Stomach (tissue), 9 donors: ENCODE results near the gene ATP11A. TPM values are rescaled to one million over a fixed set of nuclear protein-coding genes. Genes with fewer than 3 reads are reported as not detected.

Experiments used
- DNase-seq, 2 donors: peaks; one replicate each; pipeline versions ENCODE4 v3.0.0 to v3.0.0-alpha.2; 2013 to 2019
- H3K27ac ChIP-seq, 5 donors: fragments of 200-600 bp in 4 of 5; sonication (generic) in 4 of 5; one replicate each; pipeline ENCODE4 v1.5.1; 2013 to 2019; ENCODE audit warnings: mild to moderate bottlenecking in 1 of 5, moderate library complexity in 1 of 5
- H3K27me3 ChIP-seq, 3 donors: fragments of 200-600 bp; sonication (generic); one replicate each; pipeline ENCODE4 v1.5.1; 2017 to 2019; ENCODE audit warnings: mixed run types in 1 of 3
- H3K36me3 ChIP-seq, 4 donors: fragments of 200-600 bp; sonication (generic); 1 replicate in 3 of 4; 2 replicates in 1 of 4; pipeline ENCODE4 v1.5.1; 2016 to 2019
- H3K4me1 ChIP-seq, 4 donors: fragments of 200-600 bp; sonication (generic); one replicate each; pipeline ENCODE4 v1.5.1; 2016 to 2019
- H3K4me3 ChIP-seq, 4 donors: fragments of 200-600 bp; sonication (generic) in 3 of 4; one replicate each; pipeline ENCODE4 v1.5.1; 2016 to 2019; ENCODE audit warnings: mild to moderate bottlenecking in 1 of 4
- H3K9me3 ChIP-seq, 4 donors: fragments of 200-600 bp; sonication (generic); one replicate each; pipeline ENCODE4 v1.5.1; 2016 to 2019
- CTCF ChIP-seq, 7 experiments: fragments of 450-650 bp in 4 of 7; fragments of 200-600 bp in 3 of 7; sonication (generic) in 3 of 7; IDR thresholded peaks; one replicate each; pipeline ENCODE4 v1.5.1; 2016 to 2019; ENCODE audit warnings: antibody characterized with exemption in 7 of 7, control low read depth in 2 of 7, mild to moderate bottlenecking in 1 of 7
- EP300 ChIP-seq: sonication (generic); formaldehyde crosslinking; IDR thresholded peaks from one replicate; pipeline ENCODE4 v1.6.1; 2017; ENCODE audit warnings: antibody characterized with exemption
- POLR2A ChIP-seq, 4 donors: fragments of 450-650 bp; IDR thresholded peaks; one replicate each; pipeline ENCODE4 v1.6.1; 2016; ENCODE audit warnings: antibody characterized with exemption in 4 of 4, control low read depth in 2 of 4, mild to moderate bottlenecking in 1 of 4, moderate library complexity in 1 of 4
- POLR2AphosphoS5 ChIP-seq, 3 donors: sonication (generic); formaldehyde crosslinking; IDR thresholded peaks; one replicate each; pipeline ENCODE4 v1.6.1; 2016; ENCODE audit warnings: antibody characterized with exemption in 3 of 3
- WGBS, 5 donors: extraction: QIAGEN DNeasy Blood & Tissue Kit in 3 of 5; methylation state at CpG; one replicate each; pipeline versions ENCODE4 v1.1.5 to v1.1.7; 2013 to 2018; 5-methylcytosine and 5-hydroxymethylcytosine counted together
- intact Hi-C: fragments of 100-400 bp; cut with DNase I; formaldehyde crosslinking; loops from one replicate; pipeline ENCODE4 v1.15.1; 2023; ENCODE audit warnings: low total_unique reads
- polyA plus RNA-seq, 3 donors: library from polyadenylated mRNA; stranded (reverse); fragments of 200-250 nt; gene quantifications; one replicate each; pipeline ENCODE4 v1.2.3, GENCODE V29; 2013
- total RNA-seq, 5 donors: library from RNA; depleted of rRNA; stranded (reverse); fragments of >200 nt; gene quantifications; one replicate each; pipeline versions ENCODE4 v1.1.0 to v1.2.3, GENCODE V29; 2014 to 2016
- donor health status: healthy with polysubstance abuse.
- donor health status: Bipolar disorder and iron deficiency.
- donor health status: healthy.

Gene ATP11A
- total and polyA plus RNA-seq, 8 donors = 1.1 to 70.9 (median 12.3) TPM

DNA sequence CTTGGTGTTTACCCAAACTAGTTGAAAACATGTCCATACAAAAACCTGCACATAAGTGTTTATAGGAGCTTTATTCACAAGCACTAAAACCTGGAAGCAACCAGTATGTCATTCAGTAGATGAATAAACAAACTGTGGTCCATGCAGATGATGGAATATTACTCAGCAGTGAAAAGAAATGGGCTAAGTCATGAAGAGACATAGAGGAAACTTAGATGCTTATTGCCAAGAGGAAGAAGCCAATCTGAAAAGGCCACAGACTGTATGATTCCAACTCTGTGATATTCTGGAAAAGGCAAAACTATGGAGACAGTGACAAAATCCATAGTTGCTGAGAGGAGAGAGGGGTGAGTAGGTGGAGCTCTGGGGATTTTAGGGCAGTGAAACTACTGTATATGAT, 240.4 kb downstream of the ATP11A start:
- Histone ChIP-seq H3K36me3 (no peaks in the 10 kb centered on the region), H3K4me3 (no peak overlapping the region), H3K9me3 (peaks cover 0 to 7% (median 2%) of the 10 kb centered on the region in 4 donors), H3K4me1 (peaks cover 10 to 24% (median 15%) of the 10 kb centered on the region in 4 donors), H3K27me3 (peaks cover 0 to 56% (median 3%) of the 10 kb centered on the region in 3 donors), H3K27ac (no peak overlapping the region)
- TF ChIP-seq POLR2A (IDR thresholded peaks at IDR 0.05) (no peak), EP300 (no peak), CTCF (IDR thresholded peaks at IDR 0.05) (no peak), POLR2AphosphoS5 (IDR thresholded peaks at IDR 0.05) (no peak)
- peak in 1 of 2 donors; percentile 0 for DNase-seq
- intact Hi-C loops = no loop called here

- Histone ChIP-seq H3K4me3 (no peak overlapping the region), H3K27me3 (peaks cover 0 to 56% (median 3%) of the 10 kb centered on the region in 3 donors), H3K4me1 (peaks cover 10 to 24% (median 15%) of the 10 kb centered on the region in 4 donors), H3K36me3 (no peaks in the 10 kb centered on the region), H3K27ac (no peak overlapping the region), H3K9me3 (peaks cover 0 to 7% (median 2%) of the 10 kb centered on the region in 4 donors)
- TF ChIP-seq CTCF (IDR thresholded peaks at IDR 0.05) (peak in 2 of 7 experiments; percentile 18 to 43), POLR2A (IDR thresholded peaks at IDR 0.05) (no peak), EP300 (no peak)
- WGBS, 5 donors = 56 to 74% (median 68%) methylated on average over 28 to 32 of the region's 32 CpGs
- peak in 1 of 2 donors; percentile 89 for DNase-seq
- intact Hi-C loops = no loop called here
Measured at GRCh38 chr13:112931028-112931934, 241.4 kb downstream of the ATP11A start.

- Histone ChIP-seq H3K27me3 (peaks cover 0 to 56% (median 3%) of the 10 kb centered on the region in 3 donors), H3K4me3 (no peak overlapping the region), H3K4me1 (peaks cover 10 to 24% (median 15%) of the 10 kb centered on the region in 4 donors), H3K36me3 (no peaks in the 10 kb centered on the region), H3K9me3 (no peaks in the 10 kb centered on the region), H3K27ac (no peak overlapping the region)
- 76 to 97% (median 78%) methylated on average over 9 of the region's 9 CpGs for WGBS, 5 donors
- intact Hi-C loops = no loop called here
- DNase-seq = no peak
- TF ChIP-seq POLR2A (IDR thresholded peaks at IDR 0.05) (no peak), POLR2AphosphoS5 (IDR thresholded peaks at IDR 0.05) (no peak), CTCF (IDR thresholded peaks at IDR 0.05) (no peak), EP300 (no peak)
Measured at GRCh38 chr13:112932971-112933370, 243.1 kb downstream of the ATP11A start.

DNA sequence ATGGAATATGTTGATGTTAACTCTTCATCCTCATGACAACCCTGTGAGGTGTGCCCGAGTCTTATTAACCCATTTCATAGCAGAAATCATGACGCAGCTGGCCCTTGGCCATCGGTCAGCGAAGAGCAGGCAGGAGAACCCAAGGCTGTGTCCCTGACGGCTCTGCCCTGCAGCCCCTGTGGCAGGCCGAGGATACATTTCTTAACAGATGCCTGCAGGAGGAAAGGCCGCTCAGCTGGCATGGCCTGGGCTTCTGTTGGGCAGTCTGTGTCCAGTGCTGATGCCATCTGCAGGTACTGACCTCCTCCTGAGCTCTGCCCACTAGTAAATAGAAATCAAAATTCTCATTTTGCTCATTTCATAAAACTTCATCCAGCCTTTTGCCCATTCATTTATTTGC, 243.8 kb downstream of the ATP11A start:
- no peaks in the 10 kb centered on the region for H3K36me3 ChIP-seq
- no peak overlapping the region for H3K4me3 ChIP-seq
- intact Hi-C loops = no loop called here
- DNase-seq = no peak
- WGBS, 5 donors = 91 to 97% (median 92%) methylated on average over 5 to 7 of the region's 7 CpGs
- peaks cover 0 to 54% (median 3%) of the 10 kb centered on the region in 3 donors for H3K27me3 ChIP-seq
- no peak overlapping the region for H3K27ac ChIP-seq
- no peaks in the 10 kb centered on the region for H3K9me3 ChIP-seq
- H3K4me1 ChIP-seq = peaks cover 10 to 20% (median 13%) of the 10 kb centered on the region in 4 donors
- no peak for TF ChIP-seq POLR2A (IDR thresholded peaks at IDR 0.05)

- TF ChIP-seq POLR2A (IDR thresholded peaks at IDR 0.05) (no peak), EP300 (no peak), POLR2AphosphoS5 (IDR thresholded peaks at IDR 0.05) (no peak), CTCF (IDR thresholded peaks at IDR 0.05) (no peak)
- intact Hi-C loops = no loop called here
Measured at GRCh38 chr13:112934078-112934477, 244.2 kb downstream of the ATP11A start.

More at GRCh38 chr13:112934078-112934477, 244.2 kb downstream of the ATP11A start:
- Histone ChIP-seq H3K27me3 (peaks cover 0 to 50% (median 3%) of the 10 kb centered on the region in 3 donors), H3K27ac (no peak overlapping the region), H3K36me3 (no peaks in the 10 kb centered on the region), H3K4me1 (peaks cover 6 to 15% (median 8%) of the 10 kb centered on the region in 4 donors), H3K4me3 (no peak overlapping the region), H3K9me3 (no peaks in the 10 kb centered on the region)
- WGBS, 5 donors = 65 to 82% (median 72%) methylated on average over 2 to 6 of the region's 6 CpGs
- DNase-seq = no peak
